ENCODE measurements around the gene CBFB. TPM values are rescaled to one million over a fixed set of nuclear protein-coding genes. Genes with fewer than 3 reads are reported as not detected.

CBFB gene
- total and polyA plus RNA-seq, 2 experiments from 2014 or later, result 47.4 to 59.0 TPM

- Histone ChIP-seq H3K9me2 (replicated peaks; ENCODE audit: insufficient read depth) (no peaks in the 10 kb centered on the region), H3K36me3 (replicated peaks; ENCODE audit: insufficient read depth, low read depth) (no peaks in the 10 kb centered on the region), H3K4me3 (no peak overlapping the region), H3K9me3 (ENCODE audit: low read depth) (no peaks in the 10 kb centered on the region), H4K20me1 (ENCODE audit: insufficient read depth, poor library complexity, severe bottlenecking) (no peaks in the 10 kb centered on the region), H3K4me2 (no peak overlapping the region), H3K4me1 (ENCODE audit: insufficient read depth) (peaks cover 10% of the 10 kb centered on the region), H3K79me2 (no peaks in the 10 kb centered on the region), H3K27ac (no peak overlapping the region), H3K27me3 (no peaks in the 10 kb centered on the region), H2AFZ (no peak overlapping the region)
- no peak for DNase-seq (ENCODE audit: low spot score)
- TF ChIP-seq EZH2 (IDR thresholded peaks at IDR 0.05; ENCODE audit: borderline replicate concordance) (no peak), CTCF (IDR thresholded peaks at IDR 0.05; ENCODE audit: poor library complexity) (no peak), EZH2phosphoT487 (IDR thresholded peaks at IDR 0.05; ENCODE audit: low read depth, severe bottlenecking, unreplicated experiment) (no peak)
- 100% methylated on average over 2 of the region's 2 CpGs for WGBS (ENCODE audit: low lambda C conversion rate, missing lambda C conversion rate)
Measured at GRCh38 chr16:67011274-67011673, 17.7 kb upstream of the CBFB start.

GRCh38 chr16:67013233-67013822, 15.6 kb upstream of the CBFB start:
- H3K27ac ChIP-seq, result peak overlapping the region; percentile 87
- H3K27me3 ChIP-seq, result no peaks in the 10 kb centered on the region
- H3K4me2 ChIP-seq, result peak overlapping the region; percentile 93
- no peaks in the 10 kb centered on the region for H3K9me3 ChIP-seq (ENCODE audit: low read depth)
- H3K36me3 ChIP-seq (replicated peaks; ENCODE audit: insufficient read depth, low read depth), result no peaks in the 10 kb centered on the region
- no peak for TF ChIP-seq EZH2 (IDR thresholded peaks at IDR 0.05; ENCODE audit: borderline replicate concordance)
- TF ChIP-seq EZH2phosphoT487 (IDR thresholded peaks at IDR 0.05; ENCODE audit: low read depth, severe bottlenecking, unreplicated experiment), result no peak
- TF ChIP-seq CTCF (IDR thresholded peaks at IDR 0.05; ENCODE audit: poor library complexity), result no peak
- H3K4me3 ChIP-seq, result peak overlapping the region; percentile 21
- H2AFZ ChIP-seq, result peak overlapping the region; percentile 49
- 18% methylated on average over 21 of the region's 21 CpGs for WGBS (ENCODE audit: low lambda C conversion rate, missing lambda C conversion rate)
- peaks cover 10% of the 10 kb centered on the region for H3K4me1 ChIP-seq (ENCODE audit: insufficient read depth)
- DNase-seq (ENCODE audit: low spot score), result no peak
- no peaks in the 10 kb centered on the region for H3K9me2 ChIP-seq (replicated peaks; ENCODE audit: insufficient read depth)
- no peaks in the 10 kb centered on the region for H3K79me2 ChIP-seq
- no peaks in the 10 kb centered on the region for H4K20me1 ChIP-seq (ENCODE audit: insufficient read depth, poor library complexity, severe bottlenecking)

DNA sequence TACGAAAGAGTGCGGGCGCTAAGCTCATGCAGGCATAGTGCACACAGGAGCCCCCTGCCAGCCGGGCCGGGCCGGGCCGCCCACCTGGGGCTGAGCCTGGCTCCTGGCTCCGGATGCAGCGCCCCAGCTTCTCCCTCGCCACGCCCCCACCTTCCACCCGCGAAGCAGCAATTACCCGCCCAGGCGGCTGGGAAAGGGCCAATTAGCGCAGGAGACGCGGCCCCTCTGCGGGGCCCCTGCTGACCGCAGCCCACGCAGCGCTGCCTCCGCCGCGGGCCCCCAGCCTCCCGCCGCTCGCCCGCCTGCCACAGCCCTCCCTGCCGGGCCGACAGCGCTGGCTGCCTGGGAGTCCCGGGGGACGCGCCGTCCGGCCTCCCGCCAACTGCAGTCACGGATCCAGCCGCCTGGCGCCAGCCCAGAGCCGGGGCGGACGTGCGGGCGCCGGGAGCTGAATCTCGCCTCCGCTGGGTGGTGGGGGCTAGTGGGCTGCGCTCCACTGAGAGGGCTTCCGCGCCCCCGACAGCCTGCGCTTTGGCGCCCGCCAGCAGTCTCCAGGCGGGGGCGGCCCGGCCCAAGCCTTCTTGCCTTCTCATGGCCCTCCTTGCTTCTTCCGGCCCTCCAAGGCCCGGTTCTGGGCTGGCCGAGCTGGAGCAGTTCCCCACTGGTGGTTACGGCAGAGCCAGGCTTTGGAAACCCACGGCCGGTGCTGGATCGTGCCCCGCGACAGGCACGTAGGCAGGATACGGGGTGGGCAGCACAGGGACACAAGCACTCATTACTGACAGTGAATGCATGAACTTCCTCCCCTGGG, 14.9 kb upstream of the CBFB start:
- WGBS (ENCODE audit: low lambda C conversion rate, missing lambda C conversion rate), result 4% methylated on average over 60 of the region's 70 CpGs

More for the DNA sequence above, 14.9 kb upstream of the CBFB start:
- H3K4me3 ChIP-seq, result peak overlapping the region; percentile 21
- peaks cover 10% of the 10 kb centered on the region for H3K4me1 ChIP-seq (ENCODE audit: insufficient read depth)
- no peaks in the 10 kb centered on the region for H3K9me2 ChIP-seq (replicated peaks; ENCODE audit: insufficient read depth)
- no peaks in the 10 kb centered on the region for H4K20me1 ChIP-seq (ENCODE audit: insufficient read depth, poor library complexity, severe bottlenecking)
- H3K4me2 ChIP-seq, result peak overlapping the region; percentile 93
- H3K9me3 ChIP-seq (ENCODE audit: low read depth), result no peaks in the 10 kb centered on the region
- no peaks in the 10 kb centered on the region for H3K27me3 ChIP-seq
- H3K79me2 ChIP-seq, result no peaks in the 10 kb centered on the region
- H3K36me3 ChIP-seq (replicated peaks; ENCODE audit: insufficient read depth, low read depth), result no peaks in the 10 kb centered on the region
- peak overlapping the region; percentile 49 for H2AFZ ChIP-seq
- peak overlapping the region; percentile 87 for H3K27ac ChIP-seq
- peak; percentile 90 for DNase-seq (ENCODE audit: low spot score)
- TF ChIP-seq EZH2 (IDR thresholded peaks at IDR 0.05; ENCODE audit: borderline replicate concordance) (no peak), CTCF (IDR thresholded peaks at IDR 0.05; ENCODE audit: poor library complexity) (peak; percentile 23), EZH2phosphoT487 (IDR thresholded peaks at IDR 0.05; ENCODE audit: low read depth, severe bottlenecking, unreplicated experiment) (no peak)

All from hepatocyte (in vitro differentiated cells).